Endothelial cell of umbilical vein (primary cell): ENCODE results near the gene ZNF195. TPM values are rescaled to one million over a fixed set of nuclear protein-coding genes. Genes with fewer than 3 reads are reported as not detected.
A peak's percentile ranks its signal among the peaks of the same experiment; 100 is the strongest.

ENCODE experiments used
- BruUV-seq: library from RNA; stranded (reverse); fragments of 400-500 nt; replicated peaks from 2 replicates; lab custom pipeline; 2021; lab: Mats Ljungman, UMichigan
- CTCF ChIA-PET: fragments of 300-600, 350-600 bp; sonication (Branson Sonifier 250); formaldehyde crosslinking; loops from one replicate; lab custom pipeline; 2021; ENCODE audit warnings: antibody characterized with exemption, inconsistent platforms; lab: Charles Lee
- POLR2A ChIA-PET: fragments of 300-600, 350-600 bp; sonication (Branson Sonifier 250); formaldehyde crosslinking; loops from one replicate; lab custom pipeline; 2021; ENCODE audit warnings: antibody characterized with exemption, inconsistent platforms; lab: Charles Lee
- DNase-seq: peaks from one replicate; pipeline ENCODE4 v3.0.0-alpha.2; 2011; ENCODE audit warnings: low read depth, low spot score
- FAIRE-seq: peaks from 2 replicates; lab custom pipeline; 2011; peaks lifted over from hg19 to GRCh38; lab: Jason Lieb, UNC
- H2AFZ ChIP-seq: 2 replicates; pipeline ENCODE4 v1.6.0; 2012; ENCODE audit warnings: low read depth, low read length, control low read depth, inconsistent platforms
- H3K27ac ChIP-seq: 2 replicates; pipeline ENCODE4 v1.5.1; 2011; ENCODE audit warnings: low read depth, mild to moderate bottlenecking, control low read depth, low read length, moderate library complexity; ENCODE audit not compliant: insufficient read depth
- H3K27me3 ChIP-seq, 2 experiments: 2 replicates each; pipeline versions ENCODE4 v1.6.0 to v1.6.1; 2011; ENCODE audit warnings: low read length in 2 of 2, mixed read lengths in 1 of 2; ENCODE audit not compliant: control insufficient read depth in 2 of 2, insufficient read depth in 2 of 2
- H3K36me3 ChIP-seq, 2 experiments: 2 replicates in 1 of 2; 3 replicates in 1 of 2; pipeline ENCODE4 v1.5.1; 2011; ENCODE audit warnings: low read length in 2 of 2, mild to moderate bottlenecking in 1 of 2, moderate library complexity in 1 of 2; ENCODE audit not compliant: control insufficient read depth in 2 of 2, insufficient read depth in 2 of 2; ENCODE audit errors: extremely low read depth in 1 of 2
- H3K4me1 ChIP-seq: 3 replicates; pipeline ENCODE4 v1.5.1; 2011; ENCODE audit warnings: mild to moderate bottlenecking, low read length; ENCODE audit not compliant: control insufficient read depth, insufficient read depth; ENCODE audit errors: extremely low read depth
- H3K4me2 ChIP-seq: 2 replicates; pipeline ENCODE4 v1.6.1; 2011; ENCODE audit warnings: low read length, control low read depth, mixed read lengths; ENCODE audit not compliant: insufficient read depth
- H3K4me3 ChIP-seq, 3 experiments: fragments of 200-600 bp in 1 of 3; sonication (generic), shearing (Covaris generic) in 1 of 3; replicated peaks in 1 of 3; 2 replicates each; pipeline ENCODE4 v1.5.1; 2011 to 2016; ENCODE audit warnings: control low read depth in 3 of 3, low read length in 3 of 3, mild to moderate bottlenecking in 2 of 3, inconsistent platforms in 1 of 3, low read depth in 1 of 3, moderate library complexity in 1 of 3; ENCODE audit not compliant: insufficient read depth in 1 of 3
- H3K79me2 ChIP-seq: 2 replicates; pipeline ENCODE4 v1.6.0; 2012; ENCODE audit warnings: low read length, inconsistent platforms; ENCODE audit not compliant: control insufficient read depth, insufficient read depth
- H3K9ac ChIP-seq: replicated peaks from 2 replicates; pipeline ENCODE3; 2011; ENCODE audit warnings: low read length, control low read depth; ENCODE audit not compliant: insufficient read depth; ENCODE audit errors: extremely low read depth
- H3K9me1 ChIP-seq: replicated peaks from 3 replicates; pipeline ENCODE4 v1.6.0; 2011; ENCODE audit warnings: mild to moderate bottlenecking, low read length; ENCODE audit not compliant: control insufficient read depth, insufficient read depth; ENCODE audit errors: extremely low read depth
- H3K9me3 ChIP-seq: replicated peaks from 2 replicates; pipeline ENCODE4 v1.5.1; 2012; ENCODE audit warnings: low read length, inconsistent platforms; ENCODE audit not compliant: control insufficient read depth, insufficient read depth
- H4K20me1 ChIP-seq: replicated peaks from 2 replicates; pipeline ENCODE3; 2011; ENCODE audit warnings: mild to moderate bottlenecking, low read length; ENCODE audit not compliant: control insufficient read depth, insufficient read depth; ENCODE audit errors: extremely low read depth
- EZH2 ChIP-seq: IDR thresholded peaks from 2 replicates; pipeline ENCODE4 v1.6.1; 2012; ENCODE audit warnings: borderline replicate concordance, low read depth, mild to moderate bottlenecking, moderate library complexity, low read length, inconsistent platforms; ENCODE audit not compliant: severe bottlenecking
- FOS ChIP-seq: IDR thresholded peaks from 2 replicates; pipeline ENCODE4 v1.6.1; 2011; ENCODE audit warnings: mild to moderate bottlenecking, low read length, moderate library complexity, borderline replicate concordance; ENCODE audit not compliant: insufficient read depth
- GATA2 ChIP-seq: IDR thresholded peaks from 2 replicates; pipeline ENCODE4 v1.7.0; 2011; ENCODE audit warnings: low read depth, mild to moderate bottlenecking, moderate library complexity, mixed read lengths, low read length; ENCODE audit not compliant: insufficient read length, insufficient read depth
- JUN ChIP-seq: IDR thresholded peaks from 2 replicates; pipeline ENCODE4 v1.6.1; 2011; ENCODE audit warnings: borderline replicate concordance, low read depth; ENCODE audit not compliant: insufficient read length, insufficient read depth
- MYC ChIP-seq: IDR thresholded peaks from one replicate; pipeline ENCODE4 v1.6.1; 2011; ENCODE audit warnings: mild to moderate bottlenecking, low read depth, low read length
- POLR2A ChIP-seq: IDR thresholded peaks from 2 replicates; pipeline ENCODE4 v1.6.1; 2012; ENCODE audit warnings: low read depth, mild to moderate bottlenecking, control low read depth, low read length
- POLR2AphosphoS5 ChIP-seq: IDR thresholded peaks from 2 replicates; pipeline ENCODE4 v1.6.1; 2012; ENCODE audit warnings: low read depth, mild to moderate bottlenecking, control low read depth, low read length, moderate library complexity; ENCODE audit not compliant: insufficient read depth
- dilution Hi-C: fragments of 300-500 bp; cut with MboI; formaldehyde crosslinking; loops from one replicate; pipeline ENCODE4 v1.15.0; 2019; ENCODE audit warnings: low sequenced_read_pairs; ENCODE audit not compliant: extremely low pct_ligation_motif_present
- intact Hi-C: fragments of 100-400 bp; cut with micrococcal nuclease; formaldehyde crosslinking; loops from one replicate; pipeline ENCODE4 v1.10.0; 2022
- polyA plus RNA-seq, 4 experiments: library from polyadenylated mRNA; depleted of rRNA in 3 of 4; stranded (reverse) in 3 of 4; unstranded in 1 of 4; fragments of >200 nt; gene quantifications; 2 replicates each; pipeline versions ENCODE4 v1.2.1 to v1.2.3, GENCODE V29; 2011 to 2012; ENCODE audit warnings: missing spikeins in 1 of 4
- total RNA-seq: library from RNA; stranded (reverse); gene quantifications from 2 replicates; pipeline ENCODE4 v1.2.3, GENCODE V29; 2021
- TF ChIP-seq, protein P1 (sequence below), 2 donors: IDR thresholded peaks; 1 replicate in 1 of 2; 2 replicates in 1 of 2; pipeline ENCODE4 v1.5.1; 2011; ENCODE audit warnings: low read length in 2 of 2, mild to moderate bottlenecking in 2 of 2, moderate library complexity in 2 of 2, control low read depth in 1 of 2, inconsistent platforms in 1 of 2, low read depth in 1 of 2; ENCODE audit not compliant: insufficient read depth in 1 of 2; ENCODE audit errors: extremely low read depth in 1 of 2

ZNF195 gene
- total and polyA plus RNA-seq, 2 donors (not counting 3 experiments of a cell fraction or from before 2014, with no cell fraction given) = 12.8 to 32.5 TPM

DNA sequence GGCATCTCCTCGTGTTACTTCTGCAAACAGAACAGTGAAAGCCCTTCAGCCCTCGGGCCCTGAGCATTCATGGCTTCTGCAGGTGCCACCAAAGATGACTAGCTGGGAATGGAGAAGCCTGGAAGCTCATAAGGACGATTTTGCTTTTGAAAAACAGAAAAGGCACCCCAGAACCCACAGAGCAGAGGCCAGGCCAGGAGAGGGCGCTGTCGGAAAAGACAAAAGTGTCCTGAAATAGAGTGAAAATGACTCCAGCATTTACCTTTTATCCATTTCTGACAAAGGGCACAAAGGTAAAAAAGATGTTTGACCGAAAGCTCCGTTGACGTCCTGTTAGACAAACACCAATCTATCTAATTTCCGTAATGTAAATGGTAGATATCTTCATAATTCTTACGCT lies 37.6 kb downstream of the ZNF195 start:
- Histone ChIP-seq H3K27ac (no peak overlapping the region), H3K79me2 (no peaks in the 10 kb centered on the region), H3K9me1 (no peaks in the 10 kb centered on the region), H3K27me3 (no peaks in the 10 kb centered on the region), H3K36me3 (no peaks in the 10 kb centered on the region), H3K9me3 (no peaks in the 10 kb centered on the region), H2AFZ (no peak overlapping the region), H3K4me1 (peaks cover 20% of the 10 kb centered on the region), H3K4me2 (no peak overlapping the region), H3K9ac (no peak overlapping the region), H4K20me1 (no peaks in the 10 kb centered on the region), H3K4me3 (no peak overlapping the region)
- no TSS peak for BruUV-seq
- FAIRE-seq (peak; percentile 77), DNase-seq (peak; percentile 43)
- TF ChIP-seq POLR2A (no peak), GATA2 (no peak)
- TF ChIP-seq, protein P1, sequence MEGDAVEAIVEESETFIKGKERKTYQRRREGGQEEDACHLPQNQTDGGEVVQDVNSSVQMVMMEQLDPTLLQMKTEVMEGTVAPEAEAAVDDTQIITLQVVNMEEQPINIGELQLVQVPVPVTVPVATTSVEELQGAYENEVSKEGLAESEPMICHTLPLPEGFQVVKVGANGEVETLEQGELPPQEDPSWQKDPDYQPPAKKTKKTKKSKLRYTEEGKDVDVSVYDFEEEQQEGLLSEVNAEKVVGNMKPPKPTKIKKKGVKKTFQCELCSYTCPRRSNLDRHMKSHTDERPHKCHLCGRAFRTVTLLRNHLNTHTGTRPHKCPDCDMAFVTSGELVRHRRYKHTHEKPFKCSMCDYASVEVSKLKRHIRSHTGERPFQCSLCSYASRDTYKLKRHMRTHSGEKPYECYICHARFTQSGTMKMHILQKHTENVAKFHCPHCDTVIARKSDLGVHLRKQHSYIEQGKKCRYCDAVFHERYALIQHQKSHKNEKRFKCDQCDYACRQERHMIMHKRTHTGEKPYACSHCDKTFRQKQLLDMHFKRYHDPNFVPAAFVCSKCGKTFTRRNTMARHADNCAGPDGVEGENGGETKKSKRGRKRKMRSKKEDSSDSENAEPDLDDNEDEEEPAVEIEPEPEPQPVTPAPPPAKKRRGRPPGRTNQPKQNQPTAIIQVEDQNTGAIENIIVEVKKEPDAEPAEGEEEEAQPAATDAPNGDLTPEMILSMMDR (IDR thresholded peaks at IDR 0.05; ENCODE audit: extremely low read depth in 1 of 2, insufficient read depth in 1 of 2, low read depth in 1 of 2, low read length in 2 of 2) = peak; percentile 63 to 69
- dilution Hi-C loops (no loop called here), intact Hi-C loops (no loop called here)
- ChIA-PET POLR2A (interaction anchor here (0.9 kb wide), 1 partner anchor 67 kb away, joined by 3 read pairs; no protein-coding TSS in a partner anchor), CTCF (interaction anchor here (0.6 to 3.8 kb wide), 11 partner anchors 9 to 76 kb away, joined by 3 to 151 read pairs (median 6); partner anchors contain the start of gene ZNF195)

DNA sequence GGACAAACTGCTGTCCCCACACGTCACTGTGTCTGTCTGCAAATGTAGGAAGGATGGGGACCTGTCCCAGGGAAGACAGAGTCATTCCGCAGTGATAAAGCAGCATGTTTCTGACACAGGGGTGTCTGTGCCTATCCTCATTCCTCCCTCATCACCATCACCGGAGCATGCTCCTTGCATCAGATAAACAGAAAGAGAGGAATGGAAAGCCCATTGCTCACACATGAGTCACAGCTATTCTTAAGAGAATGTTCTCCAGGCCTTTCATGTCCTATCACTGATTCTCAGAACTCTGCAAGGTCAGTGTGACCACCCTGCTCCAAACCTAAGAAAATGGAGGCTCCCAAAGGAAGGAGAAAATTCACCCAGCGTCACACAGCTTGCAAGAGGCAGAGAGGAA lies 38.9 kb downstream of the ZNF195 start:
- Histone ChIP-seq H3K27ac (no peak overlapping the region), H3K4me2 (no peak overlapping the region), H3K4me1 (peaks cover 20% of the 10 kb centered on the region), H3K36me3 (no peaks in the 10 kb centered on the region), H3K9me1 (no peaks in the 10 kb centered on the region), H3K27me3 (no peaks in the 10 kb centered on the region), H3K79me2 (no peaks in the 10 kb centered on the region), H4K20me1 (no peaks in the 10 kb centered on the region), H3K9me3 (no peaks in the 10 kb centered on the region), H3K9ac (no peak overlapping the region), H3K4me3 (no peak overlapping the region), H2AFZ (peak overlapping the region; percentile 64)
- TF ChIP-seq JUN = no peak
- TF ChIP-seq GATA2 = peak; percentile 63
- TF ChIP-seq MYC = peak; percentile 34
- TF ChIP-seq EZH2 = no peak
- TF ChIP-seq, protein P1 (IDR thresholded peaks at IDR 0.05; ENCODE audit: extremely low read depth in 1 of 2, insufficient read depth in 1 of 2, low read depth in 1 of 2, low read length in 2 of 2) = no peak
- TF ChIP-seq FOS = peak; percentile 68
- TF ChIP-seq POLR2AphosphoS5 = no peak
- CTCF ChIA-PET = interaction anchor here (0.6 to 3.8 kb wide), 5 partner anchors 12 to 77 kb away, joined by 3 to 151 read pairs (median 8); partner anchors contain the start of gene ZNF195
- POLR2A ChIA-PET = interaction anchor here (1.0 kb wide), 1 partner anchor 39 kb away, joined by 5 read pairs; the partner anchor contains the start of gene ZNF195
- intact Hi-C loops (no loop called here), dilution Hi-C loops (no loop called here)
- DNase-seq (peak; percentile 47), FAIRE-seq (peak; percentile 87)
- BruUV-seq = no TSS peak
